Upper lobe of left lung (tissue), 6 donors: ENCODE measurements around the gene SERPINB6. TPM values are rescaled to one million over a fixed set of nuclear protein-coding genes. Genes with fewer than 3 reads are reported as not detected.

ENCODE experiments used
- ATAC-seq, 2 donors: fragments of 200-7000 bp; cut with Tn5 transposase; one replicate each; pipeline ENCODE4 v1.9.1; 2022; ENCODE audit warnings: mild to moderate bottlenecking in 2 of 2, moderate library complexity in 2 of 2; ENCODE audit not compliant: low FRiP score in 2 of 2
- DNase-seq, 2 donors: peaks; one replicate each; pipeline ENCODE4 v3.0.0-alpha.2; 2019 to 2020
- H3K27ac ChIP-seq, 4 donors: fragments of 200-600 bp; sonication (generic); one replicate each; pipeline ENCODE4 v1.5.1; 2016 to 2019
- H3K27me3 ChIP-seq, 4 donors: fragments of 200-600 bp; sonication (generic); one replicate each; pipeline ENCODE4 v1.5.1; 2017 to 2019
- H3K36me3 ChIP-seq, 4 donors: fragments of 200-600 bp; sonication (generic); one replicate each; pipeline ENCODE4 v1.5.1; 2016 to 2019
- H3K4me1 ChIP-seq, 4 donors: fragments of 200-600 bp; sonication (generic); one replicate each; pipeline ENCODE4 v1.5.1; 2018 to 2019
- H3K4me3 ChIP-seq, 4 donors: fragments of 200-600 bp; sonication (generic); one replicate each; pipeline ENCODE4 v1.5.1; 2017 to 2019; ENCODE audit warnings: mild to moderate bottlenecking in 2 of 4, moderate library complexity in 1 of 4
- H3K9me3 ChIP-seq, 4 donors: fragments of 200-600 bp; sonication (generic); one replicate each; pipeline ENCODE4 v1.5.1; 2018 to 2019
- EP300 ChIP-seq, 4 donors: sonication (generic); formaldehyde crosslinking; IDR thresholded peaks; one replicate each; pipeline ENCODE4 v1.5.1; 2017; ENCODE audit warnings: antibody characterized with exemption in 4 of 4, control low read depth in 2 of 4
- POLR2A ChIP-seq, 4 donors: fragments of 450-650 bp; IDR thresholded peaks; one replicate each; pipeline ENCODE4 v1.5.1; 2016 to 2017; ENCODE audit warnings: antibody characterized with exemption in 4 of 4, mild to moderate bottlenecking in 2 of 4
- POLR2AphosphoS5 ChIP-seq, 2 donors: sonication (generic); formaldehyde crosslinking; IDR thresholded peaks; one replicate each; pipeline ENCODE4 v1.5.1; 2017; ENCODE audit warnings: antibody characterized with exemption in 2 of 2
- WGBS, 2 donors: methylation state at CpG; one replicate each; pipeline ENCODE4 v1.1.5; 2017 to 2018; 5-methylcytosine and 5-hydroxymethylcytosine counted together
- total RNA-seq, 6 donors: library from RNA; depleted of rRNA in 4 of 6; stranded (reverse); fragments of >200 nt in 4 of 6; gene quantifications; one replicate each; pipeline versions ENCODE4 v1.1.0 to v1.2.1, GENCODE V29; 2016 to 2021
- TF ChIP-seq, protein P1 (sequence below), 6 experiments: fragments of 450-650 bp in 4 of 6; fragments of 200-600 bp in 2 of 6; sonication (generic) in 2 of 6; IDR thresholded peaks; one replicate each; pipeline ENCODE4 v1.5.1; 2016 to 2019; ENCODE audit warnings: antibody characterized with exemption in 6 of 6
- donor health status: DM: no; HTN: no; CAD: no; lungs with moderate emphysema.
- donor health status: DM: no; HTN: yes; CAD: no; lungs with severe emphysema.

The SERPINB6 gene
- total RNA-seq, 6 donors from 2014 or later = 133 to 181 (median 150) TPM

DNA sequence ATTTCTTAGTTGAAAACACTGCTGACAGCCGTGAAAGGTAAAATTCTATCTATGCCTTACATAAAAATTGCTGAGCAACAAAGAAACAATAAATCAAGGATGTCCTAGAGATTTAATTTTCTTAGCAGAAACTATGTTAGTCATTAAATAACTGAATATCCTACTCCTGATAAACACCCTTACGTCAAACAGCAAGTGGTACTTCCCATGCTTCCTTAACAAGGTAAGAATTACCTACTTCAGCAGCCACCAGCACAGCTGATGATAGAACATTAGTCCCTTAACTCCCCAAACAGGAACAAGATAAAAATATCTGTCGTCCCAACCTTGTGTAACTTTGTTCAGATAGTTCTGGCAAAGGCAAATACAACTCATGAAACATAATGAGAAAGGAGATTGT lies 8.7 kb downstream of the SERPINB6 start:
- Histone ChIP-seq H3K36me3 (peaks cover 0 to 7% (median 0%) of the 10 kb centered on the region in 4 donors), H3K4me3 (no peak overlapping the region), H3K27ac (peak overlapping the region; percentile 60 to 84 (median 72)), H3K4me1 (peaks cover 59 to 76% (median 65%) of the 10 kb centered on the region in 4 donors), H3K27me3 (no peaks in the 10 kb centered on the region), H3K9me3 (no peaks in the 10 kb centered on the region)
- WGBS, 2 donors = 38 to 50% methylated on average over 3 of the region's 3 CpGs
- DNase-seq (no peak), ATAC-seq (no peak)
- TF ChIP-seq POLR2A (IDR thresholded peaks at IDR 0.05) (no peak), EP300 (IDR thresholded peaks at IDR 0.05) (peak in 1 of 4 donors; percentile 51), POLR2AphosphoS5 (IDR thresholded peaks at IDR 0.05) (no peak)
- TF ChIP-seq, protein P1, sequence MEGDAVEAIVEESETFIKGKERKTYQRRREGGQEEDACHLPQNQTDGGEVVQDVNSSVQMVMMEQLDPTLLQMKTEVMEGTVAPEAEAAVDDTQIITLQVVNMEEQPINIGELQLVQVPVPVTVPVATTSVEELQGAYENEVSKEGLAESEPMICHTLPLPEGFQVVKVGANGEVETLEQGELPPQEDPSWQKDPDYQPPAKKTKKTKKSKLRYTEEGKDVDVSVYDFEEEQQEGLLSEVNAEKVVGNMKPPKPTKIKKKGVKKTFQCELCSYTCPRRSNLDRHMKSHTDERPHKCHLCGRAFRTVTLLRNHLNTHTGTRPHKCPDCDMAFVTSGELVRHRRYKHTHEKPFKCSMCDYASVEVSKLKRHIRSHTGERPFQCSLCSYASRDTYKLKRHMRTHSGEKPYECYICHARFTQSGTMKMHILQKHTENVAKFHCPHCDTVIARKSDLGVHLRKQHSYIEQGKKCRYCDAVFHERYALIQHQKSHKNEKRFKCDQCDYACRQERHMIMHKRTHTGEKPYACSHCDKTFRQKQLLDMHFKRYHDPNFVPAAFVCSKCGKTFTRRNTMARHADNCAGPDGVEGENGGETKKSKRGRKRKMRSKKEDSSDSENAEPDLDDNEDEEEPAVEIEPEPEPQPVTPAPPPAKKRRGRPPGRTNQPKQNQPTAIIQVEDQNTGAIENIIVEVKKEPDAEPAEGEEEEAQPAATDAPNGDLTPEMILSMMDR (IDR thresholded peaks at IDR 0.05) = no peak

DNA sequence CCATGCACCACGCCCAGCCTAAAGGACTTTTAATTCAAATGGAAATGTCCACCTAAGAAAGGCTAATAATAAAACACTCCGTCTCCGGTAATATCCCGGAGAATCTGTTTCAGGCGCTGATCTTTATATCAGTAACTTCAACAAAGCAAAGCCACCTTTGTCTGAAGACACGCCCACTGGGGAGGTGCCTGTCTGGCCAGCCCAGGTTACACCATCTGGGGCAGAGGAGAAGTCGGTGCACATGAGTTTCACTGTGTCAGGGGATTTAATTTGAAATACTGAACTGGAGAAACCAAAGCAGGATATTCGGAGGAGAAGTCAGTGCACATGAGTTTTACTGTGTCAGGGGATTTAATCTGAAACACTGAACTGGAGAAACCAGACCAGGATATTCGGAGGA lies 9.4 kb downstream of the SERPINB6 start:
- Histone ChIP-seq H3K9me3 (no peaks in the 10 kb centered on the region), H3K36me3 (peaks cover 0 to 8% (median under 1%) of the 10 kb centered on the region in 4 donors), H3K4me3 (peak overlapping the region in 1 of 4 donors; percentile 13), H3K4me1 (peaks cover 64 to 75% (median 69%) of the 10 kb centered on the region in 4 donors), H3K27me3 (no peaks in the 10 kb centered on the region), H3K27ac (peak overlapping the region; percentile 60 to 84 (median 72))
- peak; percentile 64 to 76 for ATAC-seq
- 61 to 66% methylated on average over 9 of the region's 9 CpGs for WGBS, 2 donors
- TF ChIP-seq POLR2AphosphoS5 (IDR thresholded peaks at IDR 0.05) (no peak), POLR2A (IDR thresholded peaks at IDR 0.05) (no peak), EP300 (IDR thresholded peaks at IDR 0.05) (no peak)
- TF ChIP-seq, protein P1 (IDR thresholded peaks at IDR 0.05) = no peak
- peak in 1 of 2 donors; percentile 84 for DNase-seq

DNA sequence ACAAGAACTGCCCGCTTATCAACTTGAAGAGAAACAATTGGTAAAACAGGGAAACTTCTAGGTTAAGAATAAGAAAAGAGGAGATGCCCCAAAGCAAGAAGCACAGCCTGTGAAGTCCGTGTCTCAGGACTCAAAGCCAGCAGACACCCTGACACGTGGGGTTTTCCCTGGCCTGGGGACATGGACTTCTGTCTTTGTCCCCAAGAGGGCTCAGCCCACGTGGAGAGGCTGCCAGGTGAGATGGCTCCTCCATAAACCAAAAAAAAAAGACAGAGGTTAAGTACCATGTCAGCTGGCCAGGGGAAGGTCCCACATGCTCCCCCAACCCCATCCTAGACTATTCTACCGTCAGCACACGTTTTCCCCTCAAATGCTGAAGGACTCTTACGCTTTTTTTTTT lies 9.9 kb downstream of the SERPINB6 start:
- ATAC-seq = no peak
- H3K4me3 ChIP-seq = peak overlapping the region in 1 of 4 donors; percentile 13
- H3K36me3 ChIP-seq = peaks cover 0 to 12% (median 2%) of the 10 kb centered on the region in 4 donors
- H3K27ac ChIP-seq = peak overlapping the region; percentile 60 to 84 (median 72)
- no peak for DNase-seq
- 57 to 78% methylated on average over 7 of the region's 7 CpGs for WGBS, 2 donors
- TF ChIP-seq POLR2AphosphoS5 (IDR thresholded peaks at IDR 0.05) (no peak), POLR2A (IDR thresholded peaks at IDR 0.05) (no peak), EP300 (IDR thresholded peaks at IDR 0.05) (no peak)
- TF ChIP-seq, protein P1 (IDR thresholded peaks at IDR 0.05) = no peak
- no peaks in the 10 kb centered on the region for H3K27me3 ChIP-seq
- H3K9me3 ChIP-seq = no peaks in the 10 kb centered on the region
- peaks cover 68 to 74% (median 69%) of the 10 kb centered on the region in 4 donors for H3K4me1 ChIP-seq

DNA sequence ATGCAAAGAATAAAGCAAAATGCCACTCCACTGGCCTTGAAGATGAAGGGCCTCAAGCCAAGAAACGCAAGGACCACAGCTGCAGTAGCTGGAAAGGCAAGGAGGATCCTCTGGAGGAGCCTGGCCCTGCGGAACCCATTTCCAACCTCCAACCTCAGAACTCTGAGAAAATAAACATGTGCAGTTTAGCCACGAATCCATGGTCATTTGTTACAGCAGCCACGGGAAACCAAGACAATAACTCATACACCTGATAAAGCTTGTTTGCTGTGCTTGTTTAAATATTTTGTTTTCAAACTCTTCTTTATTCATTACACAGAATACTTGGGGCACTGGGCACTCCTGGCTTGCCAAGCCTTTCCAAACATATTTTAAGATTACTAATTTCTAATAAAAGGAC lies 10.4 kb downstream of the SERPINB6 start:
- DNase-seq (no peak), ATAC-seq (no peak)
- WGBS, 2 donors = 37 to 50% methylated on average over 4 of the region's 4 CpGs
- Histone ChIP-seq H3K4me3 (no peak overlapping the region), H3K4me1 (peaks cover 65 to 71% (median 69%) of the 10 kb centered on the region in 4 donors), H3K36me3 (peaks cover 0 to 12% (median 8%) of the 10 kb centered on the region in 4 donors), H3K9me3 (no peaks in the 10 kb centered on the region), H3K27ac (peak overlapping the region; percentile 60 to 84 (median 72)), H3K27me3 (no peaks in the 10 kb centered on the region)
- no peak for TF ChIP-seq EP300 (IDR thresholded peaks at IDR 0.05)
- no peak for TF ChIP-seq POLR2A (IDR thresholded peaks at IDR 0.05)
- TF ChIP-seq POLR2AphosphoS5 (IDR thresholded peaks at IDR 0.05) = no peak
- TF ChIP-seq, protein P1 (IDR thresholded peaks at IDR 0.05) = no peak
